IMR-90 (cell line): ENCODE measurements around the gene SEZ6L. TPM values are rescaled to one million over a fixed set of nuclear protein-coding genes. Genes with fewer than 3 reads are reported as not detected.

Experiments
- ATAC-seq: fragments of 200-7000 bp; cut with Tn5 transposase; 2 replicates; pipeline ENCODE4 v1.9.1; 2020; ENCODE audit warnings: low read depth, mild to moderate bottlenecking, moderate library complexity
- BruUV-seq: library from RNA; stranded (reverse); fragments of 400-500 nt; replicated peaks from 2 replicates; lab custom pipeline; 2021; lab: Mats Ljungman, UMichigan
- CTCF ChIA-PET: fragments of 300-600 bp; formaldehyde crosslinking; extraction: SDS; loops from one replicate; lab custom pipeline; 2021; ENCODE audit warnings: antibody characterized with exemption; lab: Yijun Ruan, JAX
- POLR2A ChIA-PET: fragments of 300-600 bp; sonication (Branson Sonifier 250); formaldehyde crosslinking; loops from one replicate; lab custom pipeline; 2022; ENCODE audit warnings: antibody characterized with exemption; ENCODE audit not compliant: unreplicated experiment; lab: Charles Lee
- DNase-seq: peaks from one replicate; pipeline ENCODE4 v3.0.0; 2013
- H2AFZ ChIP-seq: replicated peaks from 2 replicates; pipeline ENCODE3; 2013; ENCODE audit warnings: low read length, mild to moderate bottlenecking; ENCODE audit not compliant: poor library complexity
- H2AK5ac ChIP-seq: 2 replicates; pipeline ENCODE4 v1.6.1; 2013; ENCODE audit warnings: low read depth, low read length, inconsistent platforms
- H2AK9ac ChIP-seq: replicated peaks from 2 replicates; pipeline ENCODE3; 2013; ENCODE audit warnings: mild to moderate bottlenecking, low read depth, low read length, moderate library complexity; ENCODE audit not compliant: poor library complexity
- H2BK120ac ChIP-seq: 2 replicates; pipeline ENCODE4 v1.6.1; 2013; ENCODE audit warnings: low read depth, low read length, inconsistent platforms
- H2BK15ac ChIP-seq: 3 replicates; pipeline ENCODE4 v1.6.1; 2013; ENCODE audit warnings: low read depth, low read length, inconsistent platforms
- H2BK20ac ChIP-seq: 2 replicates; pipeline ENCODE4 v1.6.1; 2013; ENCODE audit warnings: low read depth, mild to moderate bottlenecking, inconsistent platforms, low read length, moderate library complexity
- H2BK5ac ChIP-seq: 2 replicates; pipeline ENCODE4 v1.6.1; 2013; ENCODE audit warnings: mild to moderate bottlenecking, low read depth, low read length, inconsistent platforms; ENCODE audit not compliant: poor library complexity, severe bottlenecking
- H3K14ac ChIP-seq: replicated peaks from 2 replicates; pipeline ENCODE4 v1.6.1; 2013; ENCODE audit warnings: low read depth, low read length, inconsistent platforms
- H3K18ac ChIP-seq: 2 replicates; pipeline ENCODE4 v1.6.1; 2013; ENCODE audit warnings: low read depth, low read length, control low read depth
- H3K23ac ChIP-seq: 2 replicates; pipeline ENCODE4 v1.6.1; 2013; ENCODE audit warnings: low read depth, low read length, inconsistent platforms
- H3K27ac ChIP-seq: 2 replicates; pipeline ENCODE4 v1.5.1; 2013; ENCODE audit warnings: mild to moderate bottlenecking, control low read depth, low read length; ENCODE audit not compliant: insufficient read depth
- H3K27me3 ChIP-seq: 2 replicates; pipeline ENCODE4 v1.6.1; 2013; ENCODE audit warnings: low read length; ENCODE audit not compliant: control insufficient read depth, insufficient read depth
- H3K36me3 ChIP-seq: 2 replicates; pipeline ENCODE4 v1.6.1; 2013; ENCODE audit warnings: low read length, mixed read lengths; ENCODE audit not compliant: control insufficient read depth, insufficient read depth
- H3K4ac ChIP-seq: 2 replicates; pipeline ENCODE4 v1.6.1; 2013; ENCODE audit warnings: low read depth, low read length, inconsistent platforms
- H3K4me1 ChIP-seq: 2 replicates; pipeline ENCODE4 v1.6.1; 2013; ENCODE audit warnings: low read length, mixed read lengths; ENCODE audit not compliant: control insufficient read depth, insufficient read depth
- H3K4me2 ChIP-seq: 2 replicates; pipeline ENCODE4 v1.6.1; 2013; ENCODE audit warnings: low read depth, mild to moderate bottlenecking, control low read depth, low read length, moderate library complexity
- H3K4me3 ChIP-seq: 2 replicates; pipeline ENCODE4 v1.5.1; 2013; ENCODE audit warnings: low read depth, mild to moderate bottlenecking, control low read depth, low read length, moderate library complexity; ENCODE audit not compliant: insufficient read depth
- H3K56ac ChIP-seq: 2 replicates; pipeline ENCODE4 v1.6.1; 2013; ENCODE audit warnings: low read length, inconsistent platforms; ENCODE audit not compliant: insufficient read depth; ENCODE audit errors: extremely low read depth
- H3K79me1 ChIP-seq, 2 experiments: 2 replicates each; pipeline ENCODE4 v1.6.1; 2013; ENCODE audit warnings: low read length in 2 of 2, inconsistent platforms in 1 of 2, low read depth in 1 of 2
- H3K9ac ChIP-seq: 2 replicates; pipeline ENCODE4 v1.6.1; 2013; ENCODE audit warnings: low read depth, low read length, control low read depth
- H3K9me1 ChIP-seq: 2 replicates; pipeline ENCODE4 v1.6.1; 2013; ENCODE audit warnings: low read length, inconsistent platforms; ENCODE audit not compliant: insufficient read depth
- H3K9me3 ChIP-seq: 2 replicates; pipeline ENCODE4 v1.6.1; 2013; ENCODE audit warnings: low read length; ENCODE audit not compliant: control insufficient read depth, insufficient read depth
- H4K20me1 ChIP-seq: 2 replicates; pipeline ENCODE4 v1.6.1; 2013; ENCODE audit warnings: low read length, inconsistent platforms; ENCODE audit not compliant: insufficient read depth
- H4K5ac ChIP-seq: 2 replicates; pipeline ENCODE4 v1.6.1; 2013; ENCODE audit warnings: mild to moderate bottlenecking, low read depth, low read length, control low read depth
- H4K8ac ChIP-seq, 2 experiments: 2 replicates each; pipeline ENCODE4 v1.6.1; 2013; ENCODE audit warnings: low read depth in 2 of 2, low read length in 2 of 2, control low read depth in 1 of 2, inconsistent platforms in 1 of 2
- H4K91ac ChIP-seq: 2 replicates; pipeline ENCODE4 v1.6.1; 2013; ENCODE audit warnings: low read depth, low read length, inconsistent platforms; ENCODE audit not compliant: insufficient read depth
- MAFK ChIP-seq: IDR thresholded peaks from 2 replicates; pipeline ENCODE4 v1.6.1; 2012; ENCODE audit warnings: low read depth, low read length, improper control_type of control experiment
- MXI1 ChIP-seq: IDR thresholded peaks from 2 replicates; pipeline ENCODE4 v1.6.1; 2012; ENCODE audit warnings: low read depth, mild to moderate bottlenecking, low read length, moderate library complexity, borderline replicate concordance
- WGBS, 2 experiments: methylation state at CpG; one replicate each; pipeline versions ENCODE4 v1.1.5 to v1.1.7; 2013; ENCODE audit warnings: missing lambda C conversion rate in 2 of 2; ENCODE audit not compliant: insufficient read length in 1 of 2; ENCODE audit errors: extremely low coverage in 2 of 2; 5-methylcytosine and 5-hydroxymethylcytosine counted together
- dilution Hi-C: fragments of 300-500 bp; cut with HindIII; formaldehyde crosslinking; loops from one replicate; pipeline ENCODE4 v1.14.3; 2018; ENCODE audit warnings: low sequenced_read_pairs; ENCODE audit not compliant: unreplicated experiment
- in situ Hi-C: fragments of 300-500 bp; cut with MboI; formaldehyde crosslinking; loops from 3 replicates; pipeline ENCODE4 v1.14.3; 2019; ENCODE audit warnings: low sequenced_read_pairs, inconsistent platforms, mixed read lengths
- intact Hi-C: fragments of 100-400 bp; cut with micrococcal nuclease; formaldehyde crosslinking; loops from 2 replicates; pipeline ENCODE4 v1.10.0; 2022
- polyA plus RNA-seq, 3 experiments: library from polyadenylated mRNA; depleted of rRNA; stranded (reverse); fragments of >200 nt; gene quantifications; 2 replicates each; pipeline ENCODE4 v1.2.3, GENCODE V29; 2012; ENCODE audit warnings: low replicate concordance in 1 of 3
- total RNA-seq: library from RNA; depleted of rRNA; stranded (reverse); fragments of >200 nt; gene quantifications from 2 replicates; pipeline ENCODE4 v1.2.3, GENCODE V29; 2012

The SEZ6L gene
- total and polyA plus RNA-seq, 2 of the 4 experiments (the other 2 are of a cell fraction), result not detected

DNA sequence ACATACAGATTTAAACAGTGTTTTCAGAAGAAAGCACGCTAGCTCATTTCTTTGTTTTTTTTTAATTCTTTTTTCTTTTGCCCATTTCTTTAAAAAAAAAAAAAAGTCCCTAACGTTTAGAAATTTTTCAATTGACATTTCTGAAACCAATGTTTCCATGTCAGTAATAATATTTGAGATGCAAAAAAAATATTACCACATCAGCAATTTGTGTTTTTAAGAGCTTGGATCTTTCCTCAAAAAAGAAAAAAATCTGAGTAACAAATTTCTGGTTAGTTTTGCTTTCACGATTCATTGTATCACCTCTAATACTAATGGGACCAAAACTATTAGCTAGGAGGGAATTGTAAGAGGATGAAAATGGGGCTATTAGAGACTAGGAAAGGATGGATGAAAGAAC lies 219.9 kb downstream of the SEZ6L start:
- ATAC-seq (no peak), DNase-seq (no peak)
- Histone ChIP-seq H2BK20ac (no peak overlapping the region), H3K56ac (no peak overlapping the region), H4K8ac (no peak overlapping the region), H4K5ac (no peak overlapping the region), H3K23ac (no peak overlapping the region), H3K27me3 (peaks cover 4% of the 10 kb centered on the region), H3K9me3 (no peaks in the 10 kb centered on the region), H2AK5ac (no peak overlapping the region), H3K27ac (no peak overlapping the region), H3K79me1 (no peaks in the 10 kb centered on the region), H3K14ac (no peak overlapping the region), H4K20me1 (no peaks in the 10 kb centered on the region), H3K9me1 (no peaks in the 10 kb centered on the region), H3K4me2 (no peak overlapping the region), H3K9ac (no peak overlapping the region), H3K4me3 (no peak overlapping the region), H2BK120ac (no peak overlapping the region), H2AK9ac (no peak overlapping the region), H3K36me3 (no peaks in the 10 kb centered on the region), H4K91ac (no peak overlapping the region), H2BK5ac (no peak overlapping the region), H2AFZ (no peak overlapping the region), H3K4ac (no peak overlapping the region), H2BK15ac (no peak overlapping the region), H3K4me1 (no peaks in the 10 kb centered on the region), H3K18ac (no peak overlapping the region)
- no CpG with 5 or more reads among the region's 3 CpGs for WGBS, 2 experiments
- in situ Hi-C loops, result no loop called here
- POLR2A ChIA-PET, result no interaction called here
- TF ChIP-seq MXI1 (no peak), MAFK (peak; percentile 80)
- intact Hi-C loops, result no loop called here
- no TSS peak for BruUV-seq
- dilution Hi-C loops, result no loop called here
- CTCF ChIA-PET, result interaction anchor here (1.1 to 1.9 kb wide), 2 partner anchors 24 to 72 kb away, joined by 3 to 4 read pairs; no protein-coding TSS in a partner anchor
